Pancreas (tissue), 10 donors: Measurements from ENCODE around the gene YIPF3. TPM values are rescaled to one million over a fixed set of nuclear protein-coding genes. Genes with fewer than 3 reads are reported as not detected.
A peak's percentile ranks its signal among the peaks of the same experiment; 100 is the strongest.

Experiments
- ATAC-seq, 4 donors: fragments of 200-7000 bp; cut with Tn5 transposase; one replicate each; pipeline versions ENCODE4 v1.8.0 to v1.9.1; 2020; ENCODE audit warnings: mild to moderate bottlenecking in 4 of 4, moderate library complexity in 4 of 4
- DNase-seq, 6 donors: peaks; one replicate each; pipeline ENCODE4 v3.0.0-alpha.2; 2020
- FAIRE-seq: peaks from 2 replicates; lab custom pipeline; 2012; peaks lifted over from hg19 to GRCh38; lab: Jason Lieb, UNC
- H3K27ac ChIP-seq, 4 donors: fragments of 200-600 bp; sonication (generic); 1 replicate in 3 of 4; 2 replicates in 1 of 4; pipeline versions ENCODE4 v1.5.0 to v1.8.0; 2020
- H3K27me3 ChIP-seq, 4 donors: fragments of 200-600 bp; one replicate each; pipeline ENCODE4 v1.8.0; 2021
- H3K36me3 ChIP-seq, 3 donors: fragments of 200-600 bp; sonication (generic) in 1 of 3; one replicate each; pipeline versions ENCODE4 v1.5.0 to v1.8.0; 2020 to 2021
- H3K4me1 ChIP-seq, 3 donors: fragments of 200-600 bp; one replicate each; pipeline ENCODE4 v1.8.0; 2021
- H3K4me3 ChIP-seq, 4 donors: fragments of 200-600 bp; sonication (generic) in 2 of 4; one replicate each; pipeline versions ENCODE4 v1.5.0 to v1.8.0; 2020 to 2021
- H3K9me3 ChIP-seq, 4 donors: fragments of 200-600 bp; one replicate each; pipeline ENCODE4 v1.8.0; 2021
- WGBS, 2 donors: extraction: QIAGEN DNeasy Blood & Tissue Kit; methylation state at CpG; one replicate each; pipeline ENCODE4 v1.1.7; 2013; 5-methylcytosine and 5-hydroxymethylcytosine counted together
- intact Hi-C, 3 donors: fragments of 100-400 bp; cut with DNase I; formaldehyde crosslinking; loops; one replicate each; pipeline versions ENCODE4 v1.11.1 to v1.14.2; 2022
- polyA plus RNA-seq, 2 donors: library from polyadenylated mRNA; stranded (reverse); fragments of 200-250 nt; gene quantifications; one replicate each; pipeline ENCODE4 v1.2.3, GENCODE V29; 2013
- total RNA-seq, 6 donors: library from RNA; stranded (reverse); fragmentation: NEBNext Ultra II Directional in 4 of 6; extraction: Animal tissue kit (Norgen Biotek cat#: 25700) in 4 of 6; gene quantifications; one replicate each; pipeline versions ENCODE4 v1.2.1 to v1.2.4, GENCODE V29; 2021 to 2023
- TF ChIP-seq, protein P1 (sequence below), 4 donors: fragments of 200-600 bp; sonication (generic) in 3 of 4; IDR thresholded peaks; one replicate each; pipeline versions ENCODE4 v1.5.0 to v1.8.0; 2021; ENCODE audit warnings: antibody characterized with exemption in 4 of 4
- donor health status: healthy with polysubstance abuse.
- donor health status: DM: no; HTN: no; CAD: no; lungs with moderate emphysema.
- donor health status: DM: no; HTN: no; CAD: no.
- donor health status: control.
- donor health status: control.
- donor health status: Bipolar disorder and iron deficiency.
- donor health status: DM: yes; HTN: yes; CAD: no.
- donor health status: DM: no; HTN: no; CAD: no.
- donor health status: DM: no; HTN: no; CAD: no.
- donor health status: DM: yes; HTN: yes; CAD: no.

YIPF3 gene
- total and polyA plus RNA-seq, 8 donors, result 60.3 to 92.2 (median 69.7) TPM

GRCh38 chr6:43506667-43507471 lies 9.9 kb downstream of the YIPF3 start:
- Histone ChIP-seq H3K4me3 (no peak overlapping the region), H3K36me3 (peaks cover 0 to 20% (median 7%) of the 10 kb centered on the region in 3 donors), H3K27ac (no peak overlapping the region), H3K9me3 (no peaks in the 10 kb centered on the region), H3K4me1 (peaks cover 0 to 4% (median 0%) of the 10 kb centered on the region in 3 donors), H3K27me3 (no peaks in the 10 kb centered on the region)
- ATAC-seq, result peak; percentile 44 to 77 (median 68)
- TF ChIP-seq, protein P1, sequence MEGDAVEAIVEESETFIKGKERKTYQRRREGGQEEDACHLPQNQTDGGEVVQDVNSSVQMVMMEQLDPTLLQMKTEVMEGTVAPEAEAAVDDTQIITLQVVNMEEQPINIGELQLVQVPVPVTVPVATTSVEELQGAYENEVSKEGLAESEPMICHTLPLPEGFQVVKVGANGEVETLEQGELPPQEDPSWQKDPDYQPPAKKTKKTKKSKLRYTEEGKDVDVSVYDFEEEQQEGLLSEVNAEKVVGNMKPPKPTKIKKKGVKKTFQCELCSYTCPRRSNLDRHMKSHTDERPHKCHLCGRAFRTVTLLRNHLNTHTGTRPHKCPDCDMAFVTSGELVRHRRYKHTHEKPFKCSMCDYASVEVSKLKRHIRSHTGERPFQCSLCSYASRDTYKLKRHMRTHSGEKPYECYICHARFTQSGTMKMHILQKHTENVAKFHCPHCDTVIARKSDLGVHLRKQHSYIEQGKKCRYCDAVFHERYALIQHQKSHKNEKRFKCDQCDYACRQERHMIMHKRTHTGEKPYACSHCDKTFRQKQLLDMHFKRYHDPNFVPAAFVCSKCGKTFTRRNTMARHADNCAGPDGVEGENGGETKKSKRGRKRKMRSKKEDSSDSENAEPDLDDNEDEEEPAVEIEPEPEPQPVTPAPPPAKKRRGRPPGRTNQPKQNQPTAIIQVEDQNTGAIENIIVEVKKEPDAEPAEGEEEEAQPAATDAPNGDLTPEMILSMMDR (IDR thresholded peaks at IDR 0.05), result peak; percentile 93 to 98 (median 98)
- intact Hi-C loops, result loop anchor here in 2 of 3 donors (5.0 to 10.0 kb wide), 2 partner anchors 52 to 55 kb away; partner anchors contain the start of gene DLK2 (in 1 of the 2)
- FAIRE-seq, result no peak
- peak; percentile 62 to 86 (median 74) for DNase-seq
- 26 to 27% methylated on average over 14 of the region's 14 CpGs for WGBS, 2 donors

- FAIRE-seq (no peak), ATAC-seq (no peak), DNase-seq (no peak)
- H3K4me3 ChIP-seq, result no peak overlapping the region
- intact Hi-C loops, result loop anchor here in 2 of 3 donors (5.0 to 10.0 kb wide), 2 partner anchors 51 to 54 kb away; partner anchors contain the start of gene DLK2 (in 1 of the 2)
- H3K4me1 ChIP-seq, result peaks cover 0 to 4% (median 0%) of the 10 kb centered on the region in 3 donors
- no peaks in the 10 kb centered on the region for H3K27me3 ChIP-seq
- H3K36me3 ChIP-seq, result peaks cover 0 to 13% (median 7%) of the 10 kb centered on the region in 3 donors
- WGBS, 2 donors, result 74 to 82% methylated on average over 3 of the region's 3 CpGs
- TF ChIP-seq, protein P1 (IDR thresholded peaks at IDR 0.05), result no peak
- no peak overlapping the region for H3K27ac ChIP-seq
- no peaks in the 10 kb centered on the region for H3K9me3 ChIP-seq
These were observed 10.6 kb downstream of the YIPF3 start for GRCh38 chr6:43506171-43506570.

DNA sequence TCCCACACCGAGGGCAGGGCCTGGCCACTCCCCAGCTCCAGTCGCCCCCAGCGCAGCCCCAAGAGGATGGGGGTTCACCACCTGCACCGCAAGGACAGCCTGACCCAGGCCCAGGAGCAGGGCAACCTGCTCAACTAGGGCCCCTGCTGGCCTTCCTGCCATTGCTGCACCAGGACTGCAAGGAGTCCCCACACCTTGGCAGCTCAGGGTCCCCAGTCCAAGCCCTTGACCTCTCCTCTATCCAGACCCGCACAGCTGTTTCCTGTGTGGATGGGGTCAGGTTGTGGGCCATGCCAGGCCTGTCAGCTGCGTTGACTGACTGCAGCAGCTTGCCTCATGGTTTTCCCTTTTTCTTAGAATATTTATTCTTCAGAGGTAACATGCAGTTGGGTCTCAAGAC lies 11.0 kb downstream of the YIPF3 start:
- ATAC-seq, result no peak
- TF ChIP-seq, protein P1 (IDR thresholded peaks at IDR 0.05), result no peak
- no peak for DNase-seq
- H3K36me3 ChIP-seq, result peaks cover 0 to 13% (median 7%) of the 10 kb centered on the region in 3 donors
- H3K27ac ChIP-seq, result no peak overlapping the region
- no peaks in the 10 kb centered on the region for H3K27me3 ChIP-seq
- WGBS, 2 donors, result 73 to 78% methylated on average over 5 to 6 of the region's 6 CpGs
- no peak for FAIRE-seq
- H3K9me3 ChIP-seq, result no peaks in the 10 kb centered on the region
- no peak overlapping the region for H3K4me3 ChIP-seq
- intact Hi-C loops, result loop anchor here in 2 of 3 donors (5.0 to 10.0 kb wide), 2 partner anchors 51 to 53 kb away; partner anchors contain the start of gene DLK2 (in 1 of the 2)
- H3K4me1 ChIP-seq, result peaks cover 0 to 4% (median 0%) of the 10 kb centered on the region in 3 donors

GRCh38 chr6:43504756-43505593 lies 11.8 kb downstream of the YIPF3 start:
- no peak for DNase-seq
- TF ChIP-seq, protein P1 (IDR thresholded peaks at IDR 0.05), result no peak
- no peak overlapping the region for H3K4me3 ChIP-seq
- no peak for FAIRE-seq
- WGBS, 2 donors, result 90 to 94% methylated on average over 23 to 26 of the region's 26 CpGs
- no peak for ATAC-seq
- H3K36me3 ChIP-seq, result peaks cover 0 to 20% (median 11%) of the 10 kb centered on the region in 3 donors
- no peaks in the 10 kb centered on the region for H3K27me3 ChIP-seq
- no peaks in the 10 kb centered on the region for H3K4me1 ChIP-seq
- no peak overlapping the region for H3K27ac ChIP-seq
- no peaks in the 10 kb centered on the region for H3K9me3 ChIP-seq
- intact Hi-C loops, result loop anchor here in 2 of 3 donors (5.0 to 10.0 kb wide), 3 partner anchors 50 to 248 kb away; partner anchors contain the start of gene DLK2 (in 1 of the 2)
